ENCODE data around the gene ORAI2. TPM values are rescaled to one million over a fixed set of nuclear protein-coding genes. Genes with fewer than 3 reads are reported as not detected.

The ORAI2 gene
- total RNA-seq, 4 donors from 2014 or later: 0.30 to 9.1 (median 5.1) TPM

- H3K9me3 ChIP-seq: no peaks in the 10 kb centered on the region
- no CpG with 5 or more reads among the region's 11 CpGs for WGBS, 2 donors
- no peak overlapping the region for H3K27ac ChIP-seq
- H3K4me3 ChIP-seq: no peak overlapping the region
- DNase-seq: no peak
- peaks cover 0 to 7% (median 6%) of the 10 kb centered on the region in 3 donors for H3K4me1 ChIP-seq
- H3K27me3 ChIP-seq: no peaks in the 10 kb centered on the region
- H3K36me3 ChIP-seq: peaks cover 5 to 55% (median 25%) of the 10 kb centered on the region in 3 donors
- TF ChIP-seq POLR2A (IDR thresholded peaks at IDR 0.05): no peak
- TF ChIP-seq CTCF (IDR thresholded peaks at IDR 0.05): no peak
- intact Hi-C loops (cut with DNase I): no loop called here
These were observed 22.2 kb downstream of the ORAI2 start for GRCh38 chr7:102455596-102455995.

GRCh38 chr7:102456327-102456726 is 23.0 kb downstream of the ORAI2 start:
- Histone ChIP-seq H3K36me3 (peaks cover 5 to 55% (median 25%) of the 10 kb centered on the region in 3 donors), H3K27me3 (no peaks in the 10 kb centered on the region), H3K4me3 (no peak overlapping the region), H3K9me3 (no peaks in the 10 kb centered on the region), H3K27ac (no peak overlapping the region), H3K4me1 (peaks cover 0 to 7% (median 4%) of the 10 kb centered on the region in 3 donors)
- DNase-seq: no peak
- TF ChIP-seq CTCF (IDR thresholded peaks at IDR 0.05) (no peak), POLR2A (IDR thresholded peaks at IDR 0.05) (no peak)
- WGBS, 2 donors: 74 to 76% methylated on average over 8 to 10 of the region's 10 CpGs
- intact Hi-C loops (cut with DNase I): no loop called here

GRCh38 chr7:102457352-102457924 is 24.1 kb downstream of the ORAI2 start:
- DNase-seq: no peak
- H3K4me3 ChIP-seq: no peak overlapping the region
- no peak overlapping the region for H3K27ac ChIP-seq
- 100% methylated on average over 1 of the region's 40 CpGs; no CpG with 5 or more reads in 1 of the 2 donors for WGBS, 2 donors
- TF ChIP-seq POLR2A (IDR thresholded peaks at IDR 0.05) (no peak), CTCF (IDR thresholded peaks at IDR 0.05) (no peak)
- H3K9me3 ChIP-seq: no peaks in the 10 kb centered on the region
- no peaks in the 10 kb centered on the region for H3K4me1 ChIP-seq
- H3K27me3 ChIP-seq: no peaks in the 10 kb centered on the region
- intact Hi-C loops (cut with DNase I): no loop called here
- peaks cover 5 to 55% (median 25%) of the 10 kb centered on the region in 3 donors for H3K36me3 ChIP-seq

DNA sequence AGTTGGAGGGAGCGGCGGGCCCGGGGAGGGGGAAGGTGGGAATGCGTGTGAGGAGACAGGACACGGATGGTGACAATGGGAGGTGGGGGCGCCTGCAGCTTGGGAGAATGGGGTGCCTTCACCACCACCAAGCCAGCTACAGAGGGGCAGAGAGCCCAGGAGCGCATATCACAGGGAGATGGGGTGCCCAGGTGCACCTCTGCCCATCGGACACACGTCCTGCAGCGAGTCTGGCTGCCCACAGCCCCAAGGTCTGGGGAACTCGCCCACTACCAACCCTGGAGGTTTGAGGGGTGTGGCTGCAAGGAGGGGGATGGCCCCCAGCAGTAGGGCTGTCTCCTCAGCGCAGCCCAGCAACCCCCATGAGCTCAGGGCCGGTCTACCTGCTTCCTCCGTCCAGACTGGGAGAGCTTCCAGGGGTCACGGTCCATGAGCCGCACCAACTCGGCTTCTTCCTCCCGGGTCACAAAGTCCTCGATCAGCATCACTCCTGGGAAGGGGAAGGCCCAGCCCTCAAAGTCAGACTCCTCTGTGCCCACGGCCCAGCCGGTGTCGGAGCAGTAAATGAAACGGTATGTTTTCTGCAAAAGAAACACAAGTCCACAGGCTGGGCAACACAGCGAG is 26.0 kb downstream of the ORAI2 start:
- no peak for DNase-seq
- Histone ChIP-seq H3K27me3 (no peaks in the 10 kb centered on the region), H3K4me1 (peaks cover 5 to 17% (median 9%) of the 10 kb centered on the region in 3 donors), H3K9me3 (no peaks in the 10 kb centered on the region), H3K36me3 (peaks cover 5 to 55% (median 25%) of the 10 kb centered on the region in 3 donors), H3K4me3 (no peak overlapping the region), H3K27ac (no peak overlapping the region)
- intact Hi-C loops (cut with DNase I): no loop called here
- TF ChIP-seq POLR2A (IDR thresholded peaks at IDR 0.05): no peak
- no peak for TF ChIP-seq CTCF (IDR thresholded peaks at IDR 0.05)
- 91 to 98% methylated on average over 11 of the region's 24 CpGs for WGBS, 2 donors

- 83 to 86% methylated on average over 8 of the region's 8 CpGs for WGBS, 2 donors
- intact Hi-C loops (cut with DNase I): loop anchor here (10.0 kb wide), 1 partner anchor 176 kb away; the partner anchor contains the start of gene SH2B2
- Histone ChIP-seq H3K27me3 (no peaks in the 10 kb centered on the region), H3K36me3 (peaks cover 5 to 49% (median 25%) of the 10 kb centered on the region in 3 donors), H3K4me1 (peaks cover 5 to 20% (median 9%) of the 10 kb centered on the region in 3 donors), H3K4me3 (no peak overlapping the region), H3K27ac (no peak overlapping the region), H3K9me3 (no peaks in the 10 kb centered on the region)
- TF ChIP-seq CTCF (IDR thresholded peaks at IDR 0.05) (no peak), POLR2A (IDR thresholded peaks at IDR 0.05) (no peak)
- DNase-seq: no peak
These were observed 27.1 kb downstream of the ORAI2 start for GRCh38 chr7:102460467-102460866.

All from esophagus squamous epithelium (tissue), 5 donors.